Effector memory CD4-positive, alpha-beta T cell (primary cell): ENCODE data around the gene PON1.

ENCODE experiments used
- DNase-seq, 3 donors: peaks; one replicate each; pipeline ENCODE4 v3.0.0-alpha.2; 2020
- H3K27ac ChIP-seq: 2 replicates; pipeline ENCODE4 v1.7.0; 2013; ENCODE audit warnings: mild to moderate bottlenecking, low read length, moderate library complexity; ENCODE audit not compliant: insufficient read depth, poor library complexity, severe bottlenecking
- H3K27me3 ChIP-seq: replicated peaks from 2 replicates; pipeline ENCODE4 v1.7.0; 2013; ENCODE audit warnings: mild to moderate bottlenecking, low read length; ENCODE audit not compliant: insufficient read depth, control insufficient read depth, poor library complexity, severe bottlenecking
- H3K36me3 ChIP-seq: 2 replicates; pipeline ENCODE4 v1.7.0; 2013; ENCODE audit warnings: mild to moderate bottlenecking, low read length, moderate library complexity; ENCODE audit not compliant: control insufficient read depth, insufficient read depth
- H3K4me1 ChIP-seq: 2 replicates; pipeline ENCODE4 v1.7.0; 2013; ENCODE audit warnings: low read length, mild to moderate bottlenecking; ENCODE audit not compliant: control insufficient read depth, insufficient read depth, poor library complexity, severe bottlenecking
- H3K4me3 ChIP-seq: 2 replicates; pipeline ENCODE4 v1.7.0; 2013; ENCODE audit warnings: low read length, low read depth, mild to moderate bottlenecking; ENCODE audit not compliant: insufficient read depth, poor library complexity, severe bottlenecking
- H3K9me3 ChIP-seq: 2 replicates; pipeline ENCODE4 v1.7.0; 2013; ENCODE audit warnings: mild to moderate bottlenecking, low read length, moderate library complexity; ENCODE audit not compliant: control insufficient read depth

The PON1 gene

DNA sequence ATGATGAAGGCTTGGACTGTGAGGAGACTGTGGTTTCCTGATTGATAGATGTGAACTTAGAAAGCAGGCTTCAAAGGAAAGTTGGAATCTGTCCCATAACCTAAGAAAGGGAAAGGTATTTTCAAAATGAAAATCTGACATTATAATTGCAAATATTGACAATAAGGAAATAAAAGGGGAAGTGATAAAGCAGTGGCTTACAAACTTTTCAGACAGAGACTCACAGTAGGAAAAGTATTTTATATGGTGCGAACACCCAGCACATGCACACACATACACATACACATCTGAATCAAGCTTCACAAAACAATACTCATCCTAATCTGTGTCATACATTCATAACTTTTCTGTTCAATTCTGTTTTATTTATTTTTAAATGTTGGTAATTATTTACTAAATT is 4.8 kb downstream of the PON1 start:
- no peaks in the 10 kb centered on the region for H3K9me3 ChIP-seq
- DNase-seq: no peak
- no peaks in the 10 kb centered on the region for H3K4me1 ChIP-seq

DNA sequence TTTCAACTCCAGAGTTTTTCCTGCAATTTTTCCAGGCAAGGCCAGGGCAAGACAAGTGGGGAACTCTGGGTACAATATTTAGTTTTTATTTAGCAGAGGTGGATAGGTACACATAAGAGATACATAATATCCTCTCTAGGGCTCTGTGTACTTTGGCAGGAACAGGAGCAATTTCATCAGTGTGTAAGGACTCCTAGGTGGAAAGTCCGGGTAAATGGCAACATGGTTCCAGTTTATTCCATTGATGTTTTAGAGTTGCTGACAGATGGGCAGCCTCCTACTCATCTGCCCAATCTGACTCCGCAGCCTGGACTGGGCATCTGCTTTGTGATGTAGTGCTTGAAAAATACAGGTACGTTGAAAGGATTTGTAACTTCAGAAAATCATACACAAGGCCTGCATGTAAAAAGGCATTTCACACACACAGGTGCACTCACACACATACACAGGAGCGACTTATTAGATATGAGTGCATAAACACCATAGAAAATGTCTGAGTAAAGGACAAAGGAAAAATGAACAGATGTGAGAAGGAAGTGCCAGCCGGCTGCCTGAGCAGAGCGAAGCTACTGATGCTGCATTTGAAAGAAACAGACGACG is 5.7 kb downstream of the PON1 start:
- Histone ChIP-seq H3K9me3 (no peaks in the 10 kb centered on the region), H3K27ac (no peak overlapping the region), H3K4me1 (no peaks in the 10 kb centered on the region), H3K36me3 (no peaks in the 10 kb centered on the region), H3K4me3 (no peak overlapping the region), H3K27me3 (no peaks in the 10 kb centered on the region)
- DNase-seq: no peak

More for the DNA sequence above, 4.8 kb downstream of the PON1 start:
- no peak overlapping the region for H3K27ac ChIP-seq
- no peaks in the 10 kb centered on the region for H3K27me3 ChIP-seq
- no peak overlapping the region for H3K4me3 ChIP-seq
- no peaks in the 10 kb centered on the region for H3K36me3 ChIP-seq

DNA sequence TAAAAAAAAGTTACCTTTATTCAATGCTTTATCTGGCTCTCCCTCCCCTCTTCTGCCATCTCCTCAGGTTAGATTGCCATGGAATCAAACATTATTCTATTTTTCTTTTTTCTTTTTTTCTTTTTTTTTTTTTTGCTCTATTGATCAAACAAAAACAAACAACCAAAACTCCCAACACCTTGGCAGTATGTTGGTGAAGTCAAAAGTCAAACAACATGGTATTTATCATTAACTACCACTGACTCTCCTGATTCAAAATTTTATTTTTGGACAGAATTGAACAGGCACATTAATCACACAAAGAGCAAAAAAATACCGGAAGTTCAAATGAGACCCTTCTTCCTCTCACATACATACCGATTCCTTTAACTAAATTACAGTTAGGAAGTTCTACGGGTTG is 6.4 kb downstream of the PON1 start:
- no peak for DNase-seq
- Histone ChIP-seq H3K27ac (no peak overlapping the region), H3K4me3 (no peak overlapping the region)

GRCh38 chr7:95317546-95317945 is 6.8 kb downstream of the PON1 start:
- no peaks in the 10 kb centered on the region for H3K9me3 ChIP-seq
- H3K27ac ChIP-seq: no peak overlapping the region
- no peaks in the 10 kb centered on the region for H3K36me3 ChIP-seq
- no peaks in the 10 kb centered on the region for H3K27me3 ChIP-seq
- DNase-seq: no peak
- no peaks in the 10 kb centered on the region for H3K4me1 ChIP-seq
- no peak overlapping the region for H3K4me3 ChIP-seq

More for the DNA sequence above, 6.4 kb downstream of the PON1 start:
- no peaks in the 10 kb centered on the region for H3K4me1 ChIP-seq
- no peaks in the 10 kb centered on the region for H3K36me3 ChIP-seq
- H3K27me3 ChIP-seq: no peaks in the 10 kb centered on the region
- H3K9me3 ChIP-seq: no peaks in the 10 kb centered on the region

GRCh38 chr7:95316588-95316987 is 7.7 kb downstream of the PON1 start:
- DNase-seq: no peak
- Histone ChIP-seq H3K27me3 (peaks cover 2% of the 10 kb centered on the region), H3K27ac (no peak overlapping the region), H3K4me3 (no peak overlapping the region), H3K9me3 (no peaks in the 10 kb centered on the region), H3K4me1 (no peaks in the 10 kb centered on the region), H3K36me3 (no peaks in the 10 kb centered on the region)

DNA sequence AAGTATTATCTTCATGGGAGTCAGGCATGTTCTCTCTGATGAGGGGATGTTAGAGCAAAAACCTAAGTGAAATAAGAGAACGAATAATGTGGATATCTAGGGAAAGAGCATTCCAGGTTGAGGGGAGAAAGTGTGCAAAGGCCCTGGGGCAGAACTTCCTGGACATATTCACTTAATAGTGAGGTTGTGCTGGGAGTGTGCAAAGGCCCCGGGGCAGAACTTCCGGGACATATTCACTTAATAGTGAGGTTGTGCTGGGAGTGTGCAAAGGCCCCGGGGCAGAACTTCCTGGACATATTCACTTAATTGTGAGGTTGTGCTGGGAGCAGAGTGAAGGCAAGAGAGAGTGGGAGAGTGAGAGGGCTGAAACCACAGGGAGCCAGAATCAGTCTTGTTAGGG is 11.8 kb downstream of the PON1 start:
- H3K27me3 ChIP-seq: peaks cover 2% of the 10 kb centered on the region
- no peak overlapping the region for H3K27ac ChIP-seq
- no peak overlapping the region for H3K4me3 ChIP-seq
- no peaks in the 10 kb centered on the region for H3K9me3 ChIP-seq
- DNase-seq: no peak
- no peaks in the 10 kb centered on the region for H3K36me3 ChIP-seq
- H3K4me1 ChIP-seq: no peaks in the 10 kb centered on the region

- Histone ChIP-seq H3K4me3 (no peak overlapping the region), H3K4me1 (no peaks in the 10 kb centered on the region), H3K9me3 (no peaks in the 10 kb centered on the region), H3K27ac (no peak overlapping the region), H3K36me3 (no peaks in the 10 kb centered on the region), H3K27me3 (peaks cover 2% of the 10 kb centered on the region)
- DNase-seq: no peak
Observed at GRCh38 chr7:95311389-95311788, 12.9 kb downstream of the PON1 start.

GRCh38 chr7:95309951-95310350 is 14.4 kb downstream of the PON1 start:
- H3K27ac ChIP-seq: no peak overlapping the region
- no peaks in the 10 kb centered on the region for H3K9me3 ChIP-seq
- H3K4me3 ChIP-seq: no peak overlapping the region
- H3K27me3 ChIP-seq: peaks cover 2% of the 10 kb centered on the region
- DNase-seq: no peak
- no peaks in the 10 kb centered on the region for H3K4me1 ChIP-seq
- H3K36me3 ChIP-seq: no peaks in the 10 kb centered on the region

- no peaks in the 10 kb centered on the region for H3K4me1 ChIP-seq
- no peaks in the 10 kb centered on the region for H3K9me3 ChIP-seq
- no peak for DNase-seq
- no peaks in the 10 kb centered on the region for H3K27me3 ChIP-seq
- H3K27ac ChIP-seq: no peak overlapping the region
- H3K4me3 ChIP-seq: no peak overlapping the region
- no peaks in the 10 kb centered on the region for H3K36me3 ChIP-seq
Observed at GRCh38 chr7:95304990-95305389, 19.3 kb downstream of the PON1 start.

- no peaks in the 10 kb centered on the region for H3K9me3 ChIP-seq
- H3K27me3 ChIP-seq: no peaks in the 10 kb centered on the region
- no peak for DNase-seq
- H3K27ac ChIP-seq: no peak overlapping the region
- H3K36me3 ChIP-seq: no peaks in the 10 kb centered on the region
- no peaks in the 10 kb centered on the region for H3K4me1 ChIP-seq
- H3K4me3 ChIP-seq: no peak overlapping the region
Observed at GRCh38 chr7:95303013-95303905, 21.1 kb downstream of the PON1 start.
